Glomerular visceral epithelial cell (primary cell): Measurements from ENCODE around the gene FOXC2.
A peak's percentile ranks its signal among the peaks of the same experiment; 100 is the strongest.

Experiments used
- DNase-seq: peaks from one replicate; pipeline ENCODE4 v3.0.0-alpha.2; 2016; ENCODE audit errors: extremely low spot score

The FOXC2 gene

GRCh38 chr16:86556576-86556975 is 10.1 kb upstream of the FOXC2 start:
- no peak for DNase-seq

DNA sequence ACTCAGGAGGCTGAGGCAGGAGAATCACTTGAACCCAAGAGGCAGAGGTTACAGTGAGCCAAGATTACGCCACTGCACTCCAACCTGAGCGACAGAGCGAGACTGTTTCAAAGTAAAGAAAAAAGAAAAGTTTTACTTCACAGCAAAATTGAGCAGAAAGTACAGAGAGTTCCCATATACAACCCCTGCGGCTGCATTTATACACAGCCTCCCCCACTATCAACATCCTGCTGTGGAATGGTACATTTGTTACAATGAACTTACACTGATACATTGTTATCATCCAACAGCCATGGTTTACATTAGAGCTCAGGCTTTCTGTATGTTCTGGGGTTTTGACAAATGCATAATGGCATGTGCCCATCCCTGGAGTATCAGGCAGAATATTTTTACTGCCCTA is 9.0 kb upstream of the FOXC2 start:
- DNase-seq: no peak

- no peak for DNase-seq
These were observed 8.1 kb upstream of the FOXC2 start for GRCh38 chr16:86558355-86559193.

- no peak for DNase-seq
These were observed 6.8 kb upstream of the FOXC2 start for GRCh38 chr16:86559802-86560305.

- no peak for DNase-seq
These were observed 4.3 kb upstream of the FOXC2 start for GRCh38 chr16:86562356-86562755.

DNA sequence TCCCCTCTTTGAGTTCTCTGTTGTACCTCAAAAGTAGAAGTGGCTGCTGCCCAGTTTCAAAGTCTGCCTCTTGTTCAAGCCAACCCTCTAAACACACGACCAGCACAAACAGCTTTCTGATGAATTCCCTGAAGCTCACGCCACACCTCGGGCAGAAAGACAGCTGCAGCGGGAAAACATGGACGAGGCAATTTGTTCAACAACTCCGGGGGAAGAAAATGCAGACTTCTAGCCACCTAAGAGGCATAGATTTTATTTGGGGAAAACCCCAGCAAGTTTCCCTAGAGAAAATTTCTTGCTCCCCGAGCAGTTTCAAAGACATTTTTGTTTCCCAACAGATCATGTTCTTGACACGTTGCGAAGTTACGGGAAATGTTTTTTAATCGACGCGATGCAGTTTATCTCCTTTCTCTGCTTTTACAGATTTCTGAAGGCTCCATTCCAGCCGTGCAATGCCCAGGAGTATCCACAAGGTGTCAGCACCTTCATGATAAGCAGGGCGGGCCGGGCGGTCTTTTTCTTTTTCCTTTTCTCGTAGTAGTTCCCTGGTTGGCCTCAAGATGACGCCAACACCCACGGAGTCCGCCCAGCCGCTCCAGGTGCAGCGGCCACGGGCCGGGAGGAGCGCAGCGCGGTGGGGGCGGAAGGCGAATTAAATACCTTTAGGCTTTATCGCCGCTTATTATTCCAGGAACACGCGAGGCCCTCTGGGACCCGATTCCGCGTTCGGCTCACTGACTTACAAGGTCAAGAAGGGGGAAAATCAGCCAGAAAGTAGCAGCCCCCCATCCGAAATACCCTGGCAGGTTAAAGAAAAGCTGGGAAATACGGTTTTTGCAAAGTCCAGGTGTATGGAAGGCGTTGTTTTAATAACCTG is 2.9 kb upstream of the FOXC2 start:
- peak; percentile 91 for DNase-seq

GRCh38 chr16:86565181-86565631 is 1.4 kb upstream of the FOXC2 start:
- DNase-seq: no peak

- no peak for DNase-seq
These were observed 751 bp upstream of the FOXC2 start for GRCh38 chr16:86565644-86566511.

GRCh38 chr16:86566966-86567700 is 504 bp downstream of the FOXC2 start:
- DNase-seq: peak; percentile 58

DNA sequence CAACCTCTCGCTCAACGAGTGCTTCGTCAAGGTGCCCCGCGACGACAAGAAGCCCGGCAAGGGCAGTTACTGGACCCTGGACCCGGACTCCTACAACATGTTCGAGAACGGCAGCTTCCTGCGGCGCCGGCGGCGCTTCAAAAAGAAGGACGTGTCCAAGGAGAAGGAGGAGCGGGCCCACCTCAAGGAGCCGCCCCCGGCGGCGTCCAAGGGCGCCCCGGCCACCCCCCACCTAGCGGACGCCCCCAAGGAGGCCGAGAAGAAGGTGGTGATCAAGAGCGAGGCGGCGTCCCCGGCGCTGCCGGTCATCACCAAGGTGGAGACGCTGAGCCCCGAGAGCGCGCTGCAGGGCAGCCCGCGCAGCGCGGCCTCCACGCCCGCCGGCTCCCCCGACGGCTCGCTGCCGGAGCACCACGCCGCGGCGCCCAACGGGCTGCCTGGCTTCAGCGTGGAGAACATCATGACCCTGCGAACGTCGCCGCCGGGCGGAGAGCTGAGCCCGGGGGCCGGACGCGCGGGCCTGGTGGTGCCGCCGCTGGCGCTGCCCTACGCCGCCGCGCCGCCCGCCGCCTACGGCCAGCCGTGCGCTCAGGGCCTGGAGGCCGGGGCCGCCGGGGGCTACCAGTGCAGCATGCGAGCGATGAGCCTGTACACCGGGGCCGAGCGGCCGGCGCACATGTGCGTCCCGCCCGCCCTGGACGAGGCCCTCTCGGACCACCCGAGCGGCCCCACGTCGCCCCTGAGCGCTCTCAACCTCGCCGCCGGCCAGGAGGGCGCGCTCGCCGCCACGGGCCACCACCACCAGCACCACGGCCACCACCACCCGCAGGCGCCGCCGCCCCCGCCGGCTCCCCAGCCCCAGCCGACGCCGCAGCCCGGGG is 1.3 kb downstream of the FOXC2 start:
- DNase-seq: peak; percentile 56

DNA sequence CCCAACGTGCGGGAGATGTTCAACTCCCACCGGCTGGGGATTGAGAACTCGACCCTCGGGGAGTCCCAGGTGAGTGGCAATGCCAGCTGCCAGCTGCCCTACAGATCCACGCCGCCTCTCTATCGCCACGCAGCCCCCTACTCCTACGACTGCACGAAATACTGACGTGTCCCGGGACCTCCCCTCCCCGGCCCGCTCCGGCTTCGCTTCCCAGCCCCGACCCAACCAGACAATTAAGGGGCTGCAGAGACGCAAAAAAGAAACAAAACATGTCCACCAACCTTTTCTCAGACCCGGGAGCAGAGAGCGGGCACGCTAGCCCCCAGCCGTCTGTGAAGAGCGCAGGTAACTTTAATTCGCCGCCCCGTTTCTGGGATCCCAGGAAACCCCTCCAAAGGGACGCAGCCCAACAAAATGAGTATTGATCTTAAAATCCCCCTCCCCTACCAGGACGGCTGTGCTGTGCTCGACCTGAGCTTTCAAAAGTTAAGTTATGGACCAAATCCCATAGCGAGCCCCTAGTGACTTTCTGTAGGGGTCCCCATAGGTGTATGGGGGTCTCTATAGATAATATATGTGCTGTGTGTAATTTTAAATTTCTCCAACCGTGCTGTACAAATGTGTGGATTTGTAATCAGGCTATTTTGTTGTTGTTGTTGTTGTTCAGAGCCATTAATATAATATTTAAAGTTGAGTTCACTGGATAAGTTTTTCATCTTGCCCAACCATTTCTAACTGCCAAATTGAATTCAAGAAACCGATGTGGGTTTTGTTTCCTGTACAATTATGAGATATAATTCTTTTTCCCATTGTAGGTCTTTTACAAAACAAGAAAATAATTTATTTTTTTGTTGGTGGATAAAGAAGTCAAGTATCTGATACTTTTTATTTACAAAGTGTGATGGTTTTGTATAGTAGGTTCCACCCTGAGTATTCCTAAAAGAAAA is 2.3 kb downstream of the FOXC2 start:
- DNase-seq: no peak

- no peak for DNase-seq
These were observed 3.2 kb downstream of the FOXC2 start for GRCh38 chr16:86569701-86570447.

DNA sequence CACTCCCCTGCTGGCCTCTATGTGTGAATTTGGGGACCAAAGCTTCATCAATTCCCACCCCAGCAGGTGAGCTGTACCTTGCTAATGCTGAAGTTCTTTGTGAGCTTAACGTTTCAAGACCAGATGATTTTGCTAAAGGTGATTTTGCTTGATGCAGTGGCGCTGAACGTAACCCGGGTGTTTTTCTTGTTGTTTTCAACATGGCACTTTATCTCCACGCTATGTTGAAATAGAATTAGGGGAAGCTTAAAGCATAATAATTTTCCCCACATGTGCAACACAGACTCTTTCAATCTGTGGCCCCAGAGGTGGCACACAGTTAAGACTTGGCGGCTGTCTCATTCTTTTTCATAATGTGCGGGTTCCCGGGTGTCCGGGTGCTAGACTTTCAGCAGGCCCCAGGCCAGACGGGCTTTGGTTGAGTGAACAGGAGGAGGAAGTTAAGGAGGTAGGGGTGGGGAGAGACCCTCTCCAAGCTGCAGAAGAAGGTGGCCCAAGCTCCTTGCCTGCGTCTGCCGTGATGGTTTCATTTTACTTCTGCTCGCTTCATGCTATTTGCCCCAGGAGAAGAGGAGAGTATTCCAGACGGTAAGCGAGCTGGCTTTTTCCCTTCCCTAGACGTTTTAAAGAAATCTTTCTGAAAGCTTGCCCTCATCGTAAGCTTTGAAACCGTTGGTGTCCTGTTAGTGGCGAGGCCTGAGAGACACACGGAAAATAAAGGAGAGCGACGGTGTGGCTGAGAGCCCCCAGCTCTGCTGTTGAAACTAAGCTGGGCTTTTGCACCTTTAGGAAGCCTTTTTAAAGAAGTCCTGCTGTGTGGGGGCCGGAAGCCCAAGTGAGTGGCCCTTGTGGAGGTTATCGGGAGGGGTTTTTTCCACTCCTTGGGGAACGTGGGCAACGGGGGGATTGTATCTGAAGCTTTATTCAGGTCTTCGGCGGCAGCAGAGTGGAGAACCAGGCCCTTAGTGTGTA is 4.2 kb downstream of the FOXC2 start:
- peak; percentile 44 for DNase-seq

GRCh38 chr16:86571530-86571915 is 4.9 kb downstream of the FOXC2 start:
- DNase-seq: no peak

DNA sequence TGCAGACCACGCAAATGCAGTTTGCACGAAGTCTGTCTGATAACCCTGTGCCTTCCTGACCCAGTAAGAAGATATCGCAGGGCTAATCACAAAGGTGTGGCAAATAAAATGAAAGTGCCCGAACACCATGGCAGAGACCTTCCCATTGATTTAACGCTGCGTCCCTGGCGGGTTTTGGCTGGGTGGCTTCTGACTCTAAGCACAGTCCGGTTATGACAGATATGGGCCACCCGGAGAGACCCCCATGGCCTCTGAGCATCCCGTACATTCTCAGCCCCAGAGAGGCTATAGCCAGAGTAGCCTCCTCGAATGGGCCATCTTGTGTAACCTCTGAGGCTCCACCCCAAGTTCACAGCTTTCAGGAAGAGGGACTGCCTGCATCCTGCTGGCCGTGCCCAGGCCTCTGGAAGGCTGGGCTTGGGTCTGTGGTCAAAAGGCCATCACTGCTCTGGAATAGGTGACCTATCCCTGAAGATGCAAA is 5.5 kb downstream of the FOXC2 start:
- no peak for DNase-seq

DNA sequence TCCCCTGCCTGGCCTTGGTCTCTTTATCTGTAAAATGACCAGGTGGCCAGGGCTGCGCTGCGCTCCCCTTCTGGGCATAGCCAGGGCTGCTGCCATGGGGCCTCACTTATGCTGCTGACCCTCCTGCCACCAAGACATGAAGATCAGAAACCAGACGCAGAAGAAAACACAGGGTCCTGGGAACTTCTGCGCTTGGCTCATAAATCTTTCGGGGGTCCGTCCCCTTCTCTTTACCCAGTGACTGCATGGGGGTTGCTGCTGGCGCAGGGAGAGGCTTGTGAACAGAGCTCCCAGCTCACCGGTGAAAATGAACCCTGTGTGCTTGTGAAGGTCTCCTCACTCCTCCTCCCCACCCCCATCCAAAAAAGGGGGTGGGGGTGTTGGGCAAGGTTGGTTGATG is 6.0 kb downstream of the FOXC2 start:
- DNase-seq: no peak

GRCh38 chr16:86573215-86573614 is 6.6 kb downstream of the FOXC2 start:
- no peak for DNase-seq
